GM18508 (cell line): ENCODE results near the gene PAK5.
A peak's percentile ranks its signal among the peaks of the same experiment; 100 is the strongest.

Source experiments
- ATAC-seq: cut with Tn5 transposase; IDR thresholded peaks from one replicate; pipeline ENCODE4 v1.9.1; 2021; ENCODE audit warnings: moderate number of reproducible peaks; ENCODE audit not compliant: insufficient read depth, unreplicated experiment

Gene PAK5

GRCh38 chr20:9507544-9508239, 331.2 kb downstream of the PAK5 start:
- no peak for ATAC-seq

- no peak for ATAC-seq
Measured at GRCh38 chr20:9506964-9507369, 331.9 kb downstream of the PAK5 start.

- no peak for ATAC-seq
Measured at GRCh38 chr20:9506280-9506821, 332.5 kb downstream of the PAK5 start.

GRCh38 chr20:9503526-9504245, 335.2 kb downstream of the PAK5 start:
- no peak for ATAC-seq

GRCh38 chr20:9501473-9501872, 337.4 kb downstream of the PAK5 start:
- ATAC-seq = no peak

- peak; percentile 75 for ATAC-seq
Measured at GRCh38 chr20:9500121-9500520, 338.8 kb downstream of the PAK5 start.

- ATAC-seq = no peak
Measured at GRCh38 chr20:9499126-9499899, 339.6 kb downstream of the PAK5 start.

- ATAC-seq = no peak
Measured at GRCh38 chr20:9498322-9498721, 340.6 kb downstream of the PAK5 start.

- no peak for ATAC-seq
Measured at GRCh38 chr20:9496155-9496554, 342.7 kb downstream of the PAK5 start.

GRCh38 chr20:9495701-9496100, 343.2 kb downstream of the PAK5 start:
- ATAC-seq = no peak

- ATAC-seq = no peak
Measured at GRCh38 chr20:9493803-9494202, 345.1 kb downstream of the PAK5 start.

- ATAC-seq = no peak
Measured at GRCh38 chr20:9492067-9492466, 346.8 kb downstream of the PAK5 start.

GRCh38 chr20:9491324-9491723, 347.6 kb downstream of the PAK5 start:
- no peak for ATAC-seq

GRCh38 chr20:9490631-9491030, 348.2 kb downstream of the PAK5 start:
- no peak for ATAC-seq

GRCh38 chr20:9490161-9490560, 348.7 kb downstream of the PAK5 start:
- no peak for ATAC-seq

- no peak for ATAC-seq
Measured at GRCh38 chr20:9488063-9488462, 350.8 kb downstream of the PAK5 start.
